Activated naive CD4-positive, alpha-beta T cell treated with Interleukin-2 at 50 U/mL for 16 hours (primary cell): ENCODE measurements around the gene SLC23A2.

Source experiments
- DNase-seq: peaks from one replicate; pipeline ENCODE4 v3.0.0-alpha.2; 2020

Gene SLC23A2

DNA sequence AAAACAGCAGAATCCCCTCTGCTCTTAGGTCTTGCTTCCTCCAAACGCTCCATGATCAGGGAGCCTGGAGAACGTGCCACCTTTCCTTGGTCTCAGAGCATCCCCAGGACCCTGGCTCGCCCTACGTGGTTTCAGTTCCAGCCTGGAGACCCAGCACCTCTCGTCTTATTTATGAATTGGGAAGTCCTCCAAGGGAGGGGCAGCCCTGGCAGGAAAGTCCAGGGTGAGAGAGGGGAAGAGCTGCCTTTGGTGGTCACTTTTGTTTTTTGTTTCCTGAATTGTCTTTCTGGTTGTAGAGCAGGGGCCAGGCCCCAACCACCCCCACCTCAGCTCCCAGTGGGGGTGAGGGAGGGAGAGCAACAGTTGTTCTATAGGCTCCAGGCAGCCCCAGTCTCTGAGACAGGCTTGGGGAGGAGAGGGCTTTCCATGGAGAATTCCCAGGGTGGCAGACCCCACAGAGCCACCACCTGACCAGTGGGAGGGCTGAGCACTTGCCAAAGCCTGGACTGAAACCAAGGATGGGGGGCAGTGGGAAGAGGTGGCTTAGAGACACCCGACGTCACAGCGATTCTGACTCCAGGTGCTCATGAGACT, 190.8 kb downstream of the SLC23A2 start:
- no peak for DNase-seq

DNA sequence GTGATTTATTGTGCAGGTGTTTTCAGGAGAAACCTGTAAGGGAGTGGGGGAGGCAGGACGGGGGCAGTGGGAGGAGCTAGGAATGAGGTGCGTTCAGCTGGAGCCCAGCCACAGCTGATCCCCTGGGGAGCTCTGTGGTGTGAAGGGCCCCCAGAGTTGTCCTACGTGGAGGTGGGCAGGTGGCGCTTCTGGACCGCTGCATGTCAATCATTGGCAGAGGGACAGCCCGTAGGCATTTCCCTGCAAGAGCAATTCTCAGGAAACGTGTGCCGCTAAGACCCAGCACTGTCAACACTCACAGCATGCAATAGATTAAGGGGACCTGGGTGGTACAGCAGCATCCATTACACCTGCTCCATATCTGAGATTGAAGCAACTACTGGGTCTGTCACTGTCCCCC, 191.6 kb downstream of the SLC23A2 start:
- peak; percentile 31 for DNase-seq

DNA sequence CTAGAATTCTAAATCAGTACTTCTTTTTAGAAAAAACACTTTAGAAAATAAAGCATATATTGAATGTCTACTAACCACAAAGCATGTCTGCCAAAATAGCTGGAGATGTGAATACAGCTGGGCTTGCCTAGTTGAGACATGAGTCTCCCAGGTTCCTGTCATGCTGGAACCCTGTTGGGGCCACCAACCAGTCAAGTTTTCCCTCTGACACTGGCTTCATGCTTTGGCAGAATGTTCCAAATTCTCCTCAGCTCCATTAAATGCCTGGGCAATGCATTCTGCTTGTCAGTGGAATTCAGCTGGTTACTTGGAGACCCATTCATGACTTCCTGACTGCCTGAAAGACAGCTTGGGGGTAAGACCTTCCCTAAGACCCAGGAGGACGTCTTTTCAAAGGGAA, 192.4 kb downstream of the SLC23A2 start:
- no peak for DNase-seq

DNA sequence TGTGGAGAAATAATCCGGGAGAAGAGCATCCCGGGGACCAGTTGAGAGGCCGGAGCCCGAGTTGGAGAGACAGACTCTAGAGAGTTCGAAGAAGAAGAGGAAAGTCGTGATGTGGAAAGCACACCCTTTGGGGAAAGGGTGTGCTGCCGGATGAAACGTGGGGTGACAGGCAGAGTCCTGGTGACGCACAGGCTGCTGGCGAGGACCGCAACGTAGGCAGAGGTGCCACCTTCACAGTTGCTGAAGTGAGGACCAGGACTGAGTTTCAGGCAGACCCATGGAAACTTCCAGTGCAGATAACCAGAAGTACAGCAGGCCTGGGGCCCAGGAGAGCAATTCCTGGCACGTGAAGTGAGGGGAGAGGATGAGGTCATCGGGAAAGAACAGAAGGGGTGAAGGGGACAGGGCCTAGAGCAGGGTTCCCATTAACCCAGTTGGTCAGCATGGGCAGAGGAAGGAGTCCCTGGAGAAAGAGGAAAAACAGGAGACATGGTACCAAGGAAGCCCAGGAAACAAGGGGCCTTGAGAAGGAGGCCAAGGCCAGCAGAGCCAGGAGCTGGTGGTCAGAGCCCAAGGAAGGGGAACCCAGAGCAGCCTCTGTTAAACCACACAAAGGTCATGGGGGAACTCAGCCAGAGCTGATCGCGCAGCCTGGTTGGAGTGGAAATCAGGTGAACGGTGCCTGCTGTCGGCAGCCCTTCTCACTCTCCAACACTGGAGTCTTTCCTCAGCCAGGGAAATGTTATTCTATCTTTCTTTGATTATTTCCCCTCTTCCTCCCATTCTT, 195.5 kb downstream of the SLC23A2 start:
- DNase-seq: no peak

DNA sequence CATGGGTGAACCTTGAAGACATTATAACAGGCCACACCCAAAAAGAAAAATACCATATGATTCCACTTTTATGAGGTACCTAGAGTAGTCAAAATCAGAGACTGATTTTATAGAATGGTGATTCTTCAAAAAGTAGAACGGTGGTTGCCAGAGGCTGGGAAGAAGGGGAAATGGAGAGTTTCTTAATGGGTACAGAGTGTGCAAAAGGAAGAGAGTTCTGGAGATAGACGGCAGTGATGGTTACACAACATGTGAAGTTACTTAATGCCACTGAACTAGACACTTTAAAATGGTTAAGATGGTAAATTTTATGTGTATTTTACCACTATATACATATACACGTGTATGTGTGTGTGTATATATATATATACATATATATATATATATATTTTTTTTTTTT, 198.8 kb downstream of the SLC23A2 start:
- no peak for DNase-seq
